Renal pelvis (tissue), 4 donors: ENCODE results near the gene GPR173. TPM values are rescaled to one million over a fixed set of nuclear protein-coding genes. Genes with fewer than 3 reads are reported as not detected.
A peak's percentile ranks its signal among the peaks of the same experiment; 100 is the strongest.

Source experiments
- DNase-seq: peaks from one replicate; pipeline ENCODE4 v3.0.0-alpha.2; 2013
- polyA plus RNA-seq, 3 donors: library from polyadenylated mRNA; unstranded; fragments of 120-200 nt; gene quantifications; one replicate each; pipeline ENCODE4 v1.2.1, GENCODE V29; 2013; ENCODE audit not compliant: insufficient read length in 3 of 3

GPR173 gene
- polyA plus RNA-seq, 3 donors, result 13.8 to 28.1 (median 24.2) TPM

GRCh38 chrX:53087388-53087831 is 38.8 kb downstream of the GPR173 start:
- DNase-seq, result no peak

GRCh38 chrX:53088136-53088974 is 39.8 kb downstream of the GPR173 start:
- peak; percentile 78 for DNase-seq

GRCh38 chrX:53089224-53089842 is 40.7 kb downstream of the GPR173 start:
- DNase-seq, result no peak

GRCh38 chrX:53089925-53090324 is 41.3 kb downstream of the GPR173 start:
- DNase-seq, result no peak

GRCh38 chrX:53091354-53091753 is 42.8 kb downstream of the GPR173 start:
- DNase-seq, result no peak

- DNase-seq, result peak; percentile 67
Observed at GRCh38 chrX:53093177-53093655, 44.6 kb downstream of the GPR173 start.

GRCh38 chrX:53093748-53094581 is 45.4 kb downstream of the GPR173 start, which contains the start of gene KANTR:
KANTR (plus strand) TSS chrX:53094142; CDS start chrX:53124273, 30,131 bp downstream.
- peak; percentile 94 for DNase-seq

GRCh38 chrX:53094582-53094905 is 46.0 kb downstream of the GPR173 start:
- DNase-seq, result no peak

GRCh38 chrX:53095796-53096195 is 47.2 kb downstream of the GPR173 start:
- DNase-seq, result no peak

GRCh38 chrX:53114864-53115549 is 66.4 kb downstream of the GPR173 start:
- no peak for DNase-seq

- DNase-seq, result no peak
Observed at GRCh38 chrX:53115550-53115874, 66.9 kb downstream of the GPR173 start.

- no peak for DNase-seq
Observed at GRCh38 chrX:53116101-53116500, 67.5 kb downstream of the GPR173 start.

- no peak for DNase-seq
Observed at GRCh38 chrX:53122013-53122412, 73.4 kb downstream of the GPR173 start.

- DNase-seq, result no peak
Observed at GRCh38 chrX:53125506-53125905, 76.9 kb downstream of the GPR173 start.

- no peak for DNase-seq
Observed at GRCh38 chrX:53126377-53126776, 77.8 kb downstream of the GPR173 start.

- DNase-seq, result no peak
Observed at GRCh38 chrX:53128097-53128749, 79.6 kb downstream of the GPR173 start.

Other genes starting within 250 kb of the GPR173 start
- not detected for gene XAGE5, start 237.5 kb upstream of the GPR173 start, polyA plus RNA-seq
- not detected for gene XAGE3, start 180.7 kb upstream of the GPR173 start, polyA plus RNA-seq
- 10 to 100 TPM; 17.6 to 20.1 (median 19.7) TPM for gene FAM156B, start 151.5 kb upstream of the GPR173 start, polyA plus RNA-seq
- gene FAM156A, start 90.3 kb upstream of the GPR173 start, polyA plus RNA-seq, result 10 to 100 TPM; 24.8 to 43.7 (median 41.7) TPM
- gene TSPYL2, start 33.6 kb downstream of the GPR173 start, polyA plus RNA-seq, result 10 to 100 TPM; 29.2 to 31.2 (median 30.4) TPM
- 10 to 100 TPM in 2 of 3 donors, 1 to 10 TPM in 1; 8.5 to 24.0 (median 20.8) TPM for gene KANTR, start 45.4 kb downstream of the GPR173 start, polyA plus RNA-seq
- gene KDM5C, start 176.4 kb downstream of the GPR173 start, polyA plus RNA-seq, result 100 to 1,000 TPM in 1 of 3 donors, 10 to 100 TPM in 2; 69.3 to 113 (median 80.1) TPM
- gene IQSEC2, start 232.8 kb downstream of the GPR173 start, polyA plus RNA-seq, result 10 to 100 TPM; 15.0 to 20.5 (median 18.9) TPM